H1 (cell line): ENCODE results near the gene NEK11. TPM values are rescaled to one million over a fixed set of nuclear protein-coding genes. Genes with fewer than 3 reads are reported as not detected.

Experiments used
- CTCF ChIA-PET: fragments of 300-600 bp; sonication (Branson Sonifier 250); formaldehyde crosslinking; loops from one replicate; lab custom pipeline; 2021; ENCODE audit not compliant: partially characterized antibody; lab: Charles Lee
- POLR2A ChIA-PET: fragments of 300-600 bp; sonication (Branson Sonifier 250); formaldehyde crosslinking; loops from one replicate; lab custom pipeline; 2021; ENCODE audit warnings: inconsistent platforms; ENCODE audit not compliant: partially characterized antibody; lab: Charles Lee
- DNase-seq, 2 experiments: peaks; one replicate each; pipeline versions ENCODE4 v3.0.0 to v3.0.0-alpha.2; 2010 to 2022; ENCODE audit warnings: low spot score in 2 of 2, low read depth in 1 of 2, mixed read lengths in 1 of 2
- FAIRE-seq: peaks from 2 replicates; lab custom pipeline; 2011; peaks lifted over from hg19 to GRCh38; lab: Jason Lieb, UNC
- H2AFZ ChIP-seq: 2 replicates; pipeline ENCODE4 v1.8.1; 2012; ENCODE audit warnings: low read length, inconsistent platforms
- H2AK5ac ChIP-seq: 2 replicates; pipeline ENCODE4 v1.6.1; 2013; ENCODE audit warnings: low read depth, low read length
- H2BK120ac ChIP-seq: replicated peaks from 2 replicates; pipeline ENCODE3; 2013; ENCODE audit warnings: low read depth, low read length, inconsistent platforms
- H2BK12ac ChIP-seq: 2 replicates; pipeline ENCODE4 v1.6.1; 2013; ENCODE audit warnings: low read depth, low read length
- H2BK15ac ChIP-seq: 2 replicates; pipeline ENCODE4 v1.6.1; 2013; ENCODE audit warnings: low read length
- H2BK20ac ChIP-seq: 2 replicates; pipeline ENCODE4 v1.6.1; 2013; ENCODE audit warnings: low read length
- H2BK5ac ChIP-seq: 2 replicates; pipeline ENCODE4 v1.6.1; 2013; ENCODE audit warnings: low read depth, low read length
- H3K14ac ChIP-seq: 2 replicates; pipeline ENCODE4 v1.6.1; 2013; ENCODE audit warnings: inconsistent platforms; ENCODE audit not compliant: insufficient read length
- H3K18ac ChIP-seq: 2 replicates; pipeline ENCODE4 v1.6.1; 2013; ENCODE audit warnings: low read length; ENCODE audit errors: extremely low read depth
- H3K23ac ChIP-seq: 2 replicates; pipeline ENCODE4 v1.6.1; 2013; ENCODE audit warnings: inconsistent platforms; ENCODE audit not compliant: insufficient read length
- H3K23me2 ChIP-seq: 2 replicates; pipeline ENCODE4 v1.6.1; 2013; ENCODE audit warnings: low read depth, low read length
- H3K27ac ChIP-seq: 2 replicates; pipeline ENCODE4 v1.6.1; 2011; ENCODE audit warnings: low read depth, low read length, inconsistent platforms
- H3K27me3 ChIP-seq, 4 experiments: replicated peaks in 1 of 4; 1 replicate in 1 of 4; 2 replicates in 3 of 4; pipeline versions ENCODE4 v1.6.1 to v1.8.1; 2011 to 2013; ENCODE audit warnings: low read length in 3 of 4, mild to moderate bottlenecking in 3 of 4, inconsistent platforms in 2 of 4, mixed read lengths in 2 of 4, moderate library complexity in 1 of 4; ENCODE audit not compliant: control insufficient read depth in 3 of 4, insufficient read depth in 3 of 4; ENCODE audit errors: extremely low read depth in 1 of 4
- H3K36me3 ChIP-seq, 4 experiments: 2 replicates each; pipeline versions ENCODE4 v1.6.1 to v1.8.1; 2011 to 2013; ENCODE audit warnings: mild to moderate bottlenecking in 4 of 4, low read length in 3 of 4, moderate library complexity in 2 of 4, control low read depth in 1 of 4, inconsistent platforms in 1 of 4; ENCODE audit not compliant: insufficient read depth in 4 of 4, control insufficient read depth in 2 of 4
- H3K4ac ChIP-seq: replicated peaks from 2 replicates; pipeline ENCODE3; 2013; ENCODE audit warnings: low read length, low read depth, mixed read lengths, inconsistent platforms; ENCODE audit not compliant: insufficient read length
- H3K4me1 ChIP-seq, 4 experiments: replicated peaks in 1 of 4; 1 replicate in 1 of 4; 2 replicates in 3 of 4; pipeline versions ENCODE4 v1.6.1 to v1.8.1; 2011 to 2013; ENCODE audit warnings: low read length in 3 of 4, inconsistent platforms in 2 of 4, mixed read lengths in 1 of 4; ENCODE audit not compliant: insufficient read depth in 4 of 4, control insufficient read depth in 3 of 4
- H3K4me2 ChIP-seq, 2 experiments: 2 replicates each; pipeline versions ENCODE4 v1.6.1 to v1.8.1; 2011 to 2013; ENCODE audit warnings: low read depth in 2 of 2, low read length in 2 of 2, control low read depth in 1 of 2, inconsistent platforms in 1 of 2, mild to moderate bottlenecking in 1 of 2; ENCODE audit not compliant: insufficient read depth in 1 of 2
- H3K4me3 ChIP-seq, 4 experiments: fragments of 200-600, 300-600 bp in 1 of 4; sonication (generic), shearing (Covaris generic), sonication (Bioruptor Twin) in 1 of 4; 2 replicates each; pipeline versions ENCODE4 v1.5.1 to v1.8.1; 2011 to 2016; ENCODE audit warnings: low read length in 4 of 4, low read depth in 3 of 4, control low read depth in 2 of 4, inconsistent platforms in 2 of 4, mild to moderate bottlenecking in 2 of 4, mixed read lengths in 1 of 4, moderate library complexity in 1 of 4; ENCODE audit not compliant: insufficient read depth in 2 of 4; ENCODE audit errors: extremely low read depth in 1 of 4
- H3K56ac ChIP-seq: replicated peaks from 2 replicates; pipeline ENCODE3; 2013; ENCODE audit warnings: low read depth, mild to moderate bottlenecking, mixed read lengths, low read length, inconsistent platforms; ENCODE audit not compliant: insufficient read length
- H3K79me1 ChIP-seq: 2 replicates; pipeline ENCODE4 v1.6.1; 2013; ENCODE audit warnings: low read depth, low read length, control low read depth
- H3K79me2 ChIP-seq, 2 experiments: 2 replicates each; pipeline versions ENCODE4 v1.6.1 to v1.8.1; 2012 to 2013; ENCODE audit warnings: low read length in 2 of 2, mild to moderate bottlenecking in 2 of 2, inconsistent platforms in 1 of 2; ENCODE audit not compliant: insufficient read depth in 2 of 2, control insufficient read depth in 1 of 2
- H3K9ac ChIP-seq, 4 experiments: replicated peaks in 1 of 4; 1 replicate in 1 of 4; 2 replicates in 3 of 4; pipeline versions ENCODE4 v1.6.1 to v1.8.1; 2011 to 2013; ENCODE audit warnings: low read depth in 3 of 4, low read length in 3 of 4, control low read depth in 2 of 4, mild to moderate bottlenecking in 2 of 4, moderate library complexity in 2 of 4, inconsistent platforms in 1 of 4; ENCODE audit errors: extremely low read depth in 1 of 4
- H3K9me3 ChIP-seq, 2 experiments: 2 replicates each; pipeline versions ENCODE4 v1.6.1 to v1.8.1; 2012 to 2013; ENCODE audit warnings: mild to moderate bottlenecking in 2 of 2, moderate library complexity in 2 of 2, control low read depth in 1 of 2, inconsistent platforms in 1 of 2, low read depth in 1 of 2, low read length in 1 of 2, mixed read lengths in 1 of 2; ENCODE audit not compliant: insufficient read depth in 2 of 2
- H4K20me1 ChIP-seq, 2 experiments: replicated peaks in 1 of 2; 2 replicates each; pipeline versions ENCODE3 to v1.8.1; 2011 to 2013; ENCODE audit warnings: inconsistent platforms in 2 of 2, low read length in 2 of 2, mild to moderate bottlenecking in 1 of 2; ENCODE audit not compliant: insufficient read depth in 2 of 2, control insufficient read depth in 1 of 2
- H4K5ac ChIP-seq: 2 replicates; pipeline ENCODE4 v1.6.1; 2013; ENCODE audit warnings: low read length, low read depth, mixed read lengths, inconsistent platforms; ENCODE audit not compliant: insufficient read length
- H4K8ac ChIP-seq: 2 replicates; pipeline ENCODE4 v1.8.0; 2013; ENCODE audit warnings: mild to moderate bottlenecking, moderate library complexity, low read length, inconsistent platforms; ENCODE audit not compliant: insufficient read depth; ENCODE audit errors: extremely low read depth
- H4K91ac ChIP-seq: replicated peaks from 2 replicates; pipeline ENCODE3; 2013; ENCODE audit warnings: low read length, mixed read lengths, inconsistent platforms; ENCODE audit not compliant: insufficient read length
- CHD2 ChIP-seq: IDR thresholded peaks from 2 replicates; pipeline ENCODE4 v1.6.1; 2012; ENCODE audit warnings: low read length, improper control_type of control experiment
- CREB1 ChIP-seq: IDR thresholded peaks from 2 replicates; pipeline ENCODE4 v1.6.1; 2012; ENCODE audit warnings: inconsistent platforms
- EZH2 ChIP-seq: fragments of 200-600 bp; sonication (generic); IDR thresholded peaks from 2 replicates; pipeline ENCODE4 v1.7.1; 2012; ENCODE audit warnings: low read depth, mild to moderate bottlenecking, moderate library complexity, low read length, inconsistent platforms; ENCODE audit not compliant: severe bottlenecking
- KDM5A ChIP-seq: fragments of 200-600 bp; IDR thresholded peaks from 2 replicates; pipeline ENCODE4 v1.7.1; 2012; ENCODE audit warnings: mild to moderate bottlenecking, low read length, inconsistent platforms, mixed read lengths
- MAFK ChIP-seq: IDR thresholded peaks from 2 replicates; pipeline ENCODE4 v1.6.1; 2012; ENCODE audit warnings: low read depth, mild to moderate bottlenecking, improper control_type of control experiment, low read length
- NANOG ChIP-seq: IDR thresholded peaks from 2 replicates; pipeline ENCODE4 v1.6.1; 2011; ENCODE audit warnings: low read length, low read depth, mild to moderate bottlenecking, inconsistent platforms; ENCODE audit not compliant: insufficient read depth, poor library complexity, severe bottlenecking
- RAD21 ChIP-seq, 2 experiments: IDR thresholded peaks in 1 of 2; conservative IDR thresholded peaks in 1 of 2; 2 replicates each; pipeline ENCODE4 v1.6.1; 2011; ENCODE audit warnings: low read depth in 2 of 2, low read length in 2 of 2, improper control_type of control experiment in 1 of 2, inconsistent platforms in 1 of 2, mild to moderate bottlenecking in 1 of 2, moderate library complexity in 1 of 2
- RBBP5 ChIP-seq: IDR thresholded peaks from 2 replicates; pipeline ENCODE4 v1.7.1; 2012; ENCODE audit warnings: low read depth, mild to moderate bottlenecking, inconsistent platforms, low read length, moderate library complexity, borderline replicate concordance
- RNF2 ChIP-seq: fragments of 200-900, 300-1000 bp; sonication (generic); IDR thresholded peaks from 2 replicates; pipeline ENCODE4 v1.7.1; 2016; ENCODE audit warnings: borderline replicate concordance, low read depth, mild to moderate bottlenecking, antibody characterized with exemption, low read length; ENCODE audit not compliant: poor library complexity, severe bottlenecking; ENCODE audit errors: missing control alignments
- RXRA ChIP-seq: IDR thresholded peaks from 2 replicates; pipeline ENCODE4 v1.6.1; 2011; ENCODE audit warnings: low read depth, mild to moderate bottlenecking, low read length, moderate library complexity; ENCODE audit not compliant: insufficient read depth
- SIRT6 ChIP-seq: IDR thresholded peaks from one replicate; pipeline ENCODE4 v1.7.1; 2012; ENCODE audit warnings: low read length, inconsistent platforms
- SIX5 ChIP-seq: IDR thresholded peaks from 2 replicates; pipeline ENCODE4 v1.6.1; 2011; ENCODE audit warnings: mild to moderate bottlenecking, low read depth, low read length
- SP2 ChIP-seq: IDR thresholded peaks from 2 replicates; pipeline ENCODE4 v1.6.1; 2012; ENCODE audit warnings: mild to moderate bottlenecking, low read length, inconsistent platforms
- TAF1 ChIP-seq: IDR thresholded peaks from 2 replicates; pipeline ENCODE4 v1.6.1; 2011; ENCODE audit warnings: mild to moderate bottlenecking, low read depth, low read length
- TBP ChIP-seq: IDR thresholded peaks from 2 replicates; pipeline ENCODE4 v1.6.1; 2011; ENCODE audit warnings: low read depth, low read length, improper control_type of control experiment
- ZNF274 ChIP-seq: IDR thresholded peaks from 2 replicates; pipeline ENCODE4 v1.7.0; 2012; ENCODE audit warnings: low read length, borderline replicate concordance; ENCODE audit errors: extremely low read depth
- polyA plus RNA-seq, 7 experiments: library from polyadenylated mRNA; depleted of rRNA in 3 of 7; stranded (reverse) in 5 of 7; unstranded in 2 of 7; fragments of >200 nt in 5 of 7; fragments of 200-250 nt in 2 of 7; gene quantifications; 1 replicate in 5 of 7; 2 replicates in 1 of 7; 4 replicates in 1 of 7; pipeline versions ENCODE4 v1.2.1 to v1.2.3, GENCODE V29; 2011 to 2013; ENCODE audit warnings: missing spikeins in 2 of 7, mixed read lengths in 2 of 7
- total RNA-seq: library from RNA; stranded (reverse); fragmentation: NEBNext Ultra II Directional; extraction: Animal tissue kit (Norgen Biotek cat#: 25700); gene quantifications from 2 replicates; pipeline ENCODE4 v1.2.1, GENCODE V29; 2021

The NEK11 gene
- total and polyA plus RNA-seq, 2 of the 8 experiments (the other 6 are each of a cell fraction or from before 2014, with no cell fraction given), result 0.60 TPM; not detected in 1

DNA sequence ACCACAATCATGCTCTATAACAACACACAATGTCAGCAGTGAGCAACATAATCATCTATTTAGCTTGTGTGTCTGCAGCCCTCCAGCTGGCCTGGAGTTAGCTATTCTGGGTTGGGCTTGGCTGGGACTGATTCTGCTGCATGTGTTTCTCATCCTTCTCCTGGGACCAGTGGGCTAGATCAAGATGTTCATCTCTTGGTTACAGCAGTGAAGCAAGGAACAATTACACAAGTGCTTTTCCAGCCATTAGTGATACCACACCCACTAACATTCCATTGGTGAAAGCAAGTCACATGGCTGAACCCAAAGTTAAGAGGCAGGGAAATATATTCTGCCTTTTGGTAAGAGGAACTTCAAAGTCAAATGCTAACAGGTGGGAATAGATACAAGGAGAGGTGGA lies 369.5 kb downstream of the NEK11 start:
- POLR2A ChIA-PET, result no interaction called here
- H3K27me3 ChIP-seq, result no peaks in the 10 kb centered on the region
- H3K18ac ChIP-seq, result no peak overlapping the region
- no peak for FAIRE-seq
- no peak overlapping the region for H3K23ac ChIP-seq
- H3K56ac ChIP-seq, result no peak overlapping the region
- no peak overlapping the region for H2BK12ac ChIP-seq
- H2AFZ ChIP-seq, result no peak overlapping the region
- no peaks in the 10 kb centered on the region for H3K79me2 ChIP-seq
- no peak overlapping the region for H4K5ac ChIP-seq
- CTCF ChIA-PET, result interaction anchor here (0.9 to 1.8 kb wide), 3 partner anchors 13 to 56 kb away, joined by 3 to 6 read pairs (median 4); partner anchors contain the start of gene NUDT16
- no peak overlapping the region for H3K4me3 ChIP-seq
- H3K4me1 ChIP-seq, result no peaks in the 10 kb centered on the region
- H2BK120ac ChIP-seq, result no peak overlapping the region
- H2AK5ac ChIP-seq, result no peak overlapping the region
- no peak for DNase-seq
- H3K14ac ChIP-seq, result no peak overlapping the region
- H2BK15ac ChIP-seq, result no peak overlapping the region
- H3K4me2 ChIP-seq, result no peak overlapping the region
- H4K20me1 ChIP-seq, result no peaks in the 10 kb centered on the region
- no peak overlapping the region for H4K91ac ChIP-seq
- H2BK5ac ChIP-seq, result no peak overlapping the region
- H3K9me3 ChIP-seq, result no peaks in the 10 kb centered on the region
- H4K8ac ChIP-seq, result no peak overlapping the region
- no peak overlapping the region for H2BK20ac ChIP-seq
- no peak overlapping the region for H3K27ac ChIP-seq
- H3K36me3 ChIP-seq, result no peaks in the 10 kb centered on the region
- H3K9ac ChIP-seq, result no peak overlapping the region
- H3K23me2 ChIP-seq, result no peaks in the 10 kb centered on the region
- no peak overlapping the region for H3K4ac ChIP-seq
- no peaks in the 10 kb centered on the region for H3K79me1 ChIP-seq
- TF ChIP-seq KDM5A (no peak), RAD21 (IDR thresholded peaks at IDR 0.05 in 1 of 2, conservative IDR thresholded peaks at IDR 0.05 in 1 of 2; ENCODE audit: low read depth in 2 of 2, low read length in 2 of 2) (no peak), ZNF274 (no peak), TBP (no peak), SIRT6 (no peak), TAF1 (no peak), RNF2 (no peak), MAFK (no peak), NANOG (no peak), EZH2 (no peak), SP2 (no peak), RXRA (no peak), RBBP5 (no peak), CREB1 (no peak), CHD2 (no peak), SIX5 (no peak)
